Heart left ventricle (tissue), 13 donors: ENCODE results near the gene TWF2.

Experiments used
- CTCF ChIP-seq, 12 donors: fragments of 200-600 bp; sonication (generic) in 4 of 12; IDR thresholded peaks; one replicate each; pipeline versions ENCODE4 v1.5.0 to v1.8.0; 2018 to 2022; ENCODE audit warnings: antibody characterized with exemption in 12 of 12, mild to moderate bottlenecking in 5 of 12
- POLR2A ChIP-seq, 2 donors: fragments of 450-650 bp; IDR thresholded peaks; one replicate each; pipeline ENCODE4 v1.6.1; 2017; ENCODE audit warnings: antibody characterized with exemption in 2 of 2, mild to moderate bottlenecking in 2 of 2, moderate library complexity in 2 of 2
- donor health status: ischemic (EF 13 %, LVEDD 7.1; RV severe dilation, severe dysfunction).
- donor health status: DM: no; HTN: yes; CAD: no.
- donor health status: DM: no; HTN: no; CAD: no.
- donor health status: ischemic (EF 25% LVEDD 6.9; RV normal size, moderate dysfunction).
- donor health status: ischemic (EF 25% LVEDD 5.7; RV mildly dilated, moderate dysfunction).
- donor health status: ischemic (EF 35%, LVEDD 5.7; RV mildly dilated, moderate dysfunction).
- donor health status: nonischemic (EF 11% LVEDD 7.7; RV severe dilation, severe dysfunction).
- donor health status: DM: yes; HTN: yes; CAD: no.
- donor health status: PGD.
- donor health status: ischemic (EF 29% LVEDD 5.4; RV normal size, mild dysfunction).
- donor health status: nonischemic (EF 23%, LVEDD 6.1; RV moderate dilation, normal function).

- no peak for TF ChIP-seq POLR2A (IDR thresholded peaks at IDR 0.05)
- TF ChIP-seq CTCF (IDR thresholded peaks at IDR 0.05) = no peak
Measured at GRCh38 chr3:52184690-52185089, 54.3 kb downstream of the TWF2 start.
